NCI-H2171 (cell line): ENCODE data around the gene KRTAP2-2.
"Not testable (repeated sequence)": the region's sequence is repeated elsewhere in the genome, so short reads cannot be mapped to it uniquely, and the experiment has no call there.

Source experiments
- DNase-seq: peaks from one replicate; lab custom pipeline; 2025; lab: John Stamatoyannopoulos, UW

Gene KRTAP2-2

DNA sequence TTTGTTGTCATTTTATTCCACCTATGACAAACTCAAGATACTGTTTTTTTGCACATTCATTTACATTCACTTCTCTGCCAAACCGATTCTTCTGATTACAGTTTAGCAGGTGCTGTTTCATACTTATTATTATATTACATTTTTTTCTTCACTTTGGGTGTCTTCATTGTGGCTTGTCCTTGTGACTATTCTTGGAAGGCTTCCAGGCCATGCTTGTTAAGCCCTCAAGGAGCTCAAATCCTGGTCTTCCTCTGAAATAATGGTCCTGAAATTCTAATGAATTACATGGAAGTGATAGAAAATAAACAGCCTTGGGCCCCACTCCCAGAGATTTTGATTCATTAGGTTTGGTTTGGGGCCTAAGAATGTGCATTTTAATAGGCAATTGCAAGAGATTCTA lies 9.3 kb upstream of the KRTAP2-2 start:
- no peak for DNase-seq

DNA sequence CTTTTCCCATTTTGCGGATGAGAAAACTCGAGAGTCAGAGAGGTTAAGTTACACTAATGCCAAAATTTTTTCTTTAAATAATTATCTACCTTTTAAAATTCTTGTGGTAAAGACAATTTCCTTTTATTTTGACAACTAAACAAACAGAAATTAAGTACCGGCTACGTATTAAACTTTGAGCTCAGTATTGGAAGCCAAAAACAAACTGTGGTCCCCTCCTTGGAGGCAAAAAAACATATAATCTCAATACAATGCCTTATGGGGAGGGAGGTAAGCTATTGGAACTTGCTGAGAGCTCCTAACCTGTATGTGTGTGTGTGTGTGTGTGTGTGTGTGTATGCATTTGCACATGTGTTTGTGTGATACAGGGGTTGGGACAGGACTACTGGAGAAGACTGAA lies 8.4 kb upstream of the KRTAP2-2 start:
- no peak for DNase-seq

- no peak for DNase-seq
Measured at GRCh38 chr17:41061964-41062363, 6.9 kb upstream of the KRTAP2-2 start.

DNA sequence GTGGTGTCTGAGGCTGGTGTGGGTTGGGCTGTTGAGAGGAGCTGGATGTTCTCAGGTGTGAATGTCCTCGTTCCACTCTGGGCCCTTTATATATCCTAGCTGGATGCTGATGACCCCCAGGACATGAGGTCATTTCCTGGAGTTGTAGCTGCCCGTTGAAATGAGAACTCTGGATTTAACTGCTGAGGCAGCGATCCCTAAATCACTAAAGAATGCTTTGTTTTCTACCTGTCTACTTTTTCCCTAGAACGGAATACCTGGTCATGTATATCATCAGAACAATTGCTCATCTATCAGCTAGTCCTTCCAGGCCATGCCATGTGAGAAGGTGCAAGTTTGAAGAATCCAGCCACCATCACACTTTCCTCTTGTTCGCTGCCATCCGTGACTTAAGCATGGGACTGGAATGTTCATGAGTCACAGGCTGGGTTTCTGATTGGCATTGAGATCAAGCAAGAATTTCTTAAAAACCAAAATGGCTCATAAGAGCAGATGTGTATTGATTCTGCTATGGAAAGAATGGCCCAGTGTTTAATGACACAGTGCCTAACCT lies 5.1 kb upstream of the KRTAP2-2 start, which contains the start of gene KRTAP2-3:
Gene KRTAP2-3 (minus strand): TSS at position 63 of the 553 bp plus-strand sequence. CDS start 64 bp downstream, outside the sequence.
- DNase-seq, result no peak

GRCh38 chr17:41059276-41060051 lies 4.4 kb upstream of the KRTAP2-2 start:
- DNase-seq, result not testable (repeated sequence)

GRCh38 chr17:41058741-41059140 lies 3.7 kb upstream of the KRTAP2-2 start:
- DNase-seq, result no peak

GRCh38 chr17:41057547-41057946 lies 2.5 kb upstream of the KRTAP2-2 start:
- no peak for DNase-seq

- not testable (repeated sequence) for DNase-seq
Measured at GRCh38 chr17:41054556-41054955, 474 bp downstream of the KRTAP2-2 start.

- no peak for DNase-seq
Measured at GRCh38 chr17:41054025-41054424, 1.0 kb downstream of the KRTAP2-2 start.

DNA sequence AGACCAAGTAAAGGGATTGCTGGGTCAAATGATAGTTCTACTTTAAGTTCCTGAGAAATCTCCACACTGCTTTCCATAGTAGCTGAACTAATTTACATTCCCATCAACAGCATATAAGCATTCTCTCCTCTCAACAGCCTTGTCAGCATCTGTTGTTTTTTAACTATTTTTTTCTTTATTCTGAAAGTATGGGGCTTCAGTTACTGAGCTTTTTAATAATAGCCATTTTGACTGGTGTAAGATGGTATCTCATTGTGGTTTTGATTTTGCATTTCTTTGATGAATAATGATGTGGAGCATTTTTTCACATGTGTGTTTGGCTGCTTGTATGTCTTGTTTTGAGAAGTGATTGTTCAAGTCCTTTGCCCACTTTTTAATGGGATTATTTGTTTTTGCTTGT lies 2.5 kb downstream of the KRTAP2-2 start:
- no peak for DNase-seq

DNA sequence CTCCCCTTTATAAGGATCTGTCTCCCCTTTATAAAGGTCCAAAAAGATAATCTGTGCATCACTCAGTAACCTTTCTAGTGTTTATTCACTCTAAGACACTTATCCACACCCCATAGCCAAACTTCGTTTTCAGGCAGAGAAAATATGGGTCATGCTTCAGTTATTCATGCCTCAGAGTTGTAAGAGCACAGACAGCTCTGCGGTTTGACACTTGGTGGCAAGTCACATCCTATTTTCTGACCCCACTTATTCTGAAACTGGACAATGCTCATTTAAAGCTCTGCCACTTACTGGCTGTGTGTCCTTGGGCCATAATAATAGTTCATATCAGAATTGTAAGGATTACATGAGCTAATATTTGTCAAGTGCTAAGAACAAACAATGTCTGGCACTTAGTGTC lies 5.9 kb downstream of the KRTAP2-2 start:
- DNase-seq, result no peak

DNA sequence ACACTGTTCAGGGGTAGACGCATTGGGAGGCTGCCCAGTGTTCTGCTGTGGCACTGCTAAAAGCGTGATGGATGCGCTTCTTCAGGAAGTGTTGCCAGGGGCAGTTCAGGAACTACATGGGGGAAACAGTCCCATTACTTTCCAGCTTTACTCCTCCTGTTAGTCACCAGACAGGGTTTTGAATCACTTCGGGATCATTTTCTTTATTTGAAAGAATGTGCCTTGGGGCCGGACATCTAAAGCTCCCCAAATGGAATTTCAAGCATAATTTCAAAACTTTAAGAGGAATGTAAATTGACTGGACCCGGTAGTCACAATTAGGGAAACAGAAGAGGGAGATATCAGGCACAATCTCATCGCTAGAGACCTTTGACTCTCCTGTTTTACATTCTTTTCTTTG lies 6.6 kb downstream of the KRTAP2-2 start:
- no peak for DNase-seq

- not testable (repeated sequence) for DNase-seq
Measured at GRCh38 chr17:41046735-41047465, 8.1 kb downstream of the KRTAP2-2 start, which contains the start of gene KRTAP2-1. KRTAP2-1 (minus strand) TSS chr17:41047316; CDS start chr17:41047267, 49 bp downstream.

GRCh38 chr17:41042953-41043352 lies 12.1 kb downstream of the KRTAP2-2 start:
- no peak for DNase-seq

- not testable (repeated sequence) for DNase-seq
Measured at GRCh38 chr17:41040783-41041571, 14.1 kb downstream of the KRTAP2-2 start, which contains the start of gene KRTAP1-1. KRTAP1-1 (minus strand) TSS chr17:41041450; CDS start chr17:41041397, 53 bp downstream.

DNA sequence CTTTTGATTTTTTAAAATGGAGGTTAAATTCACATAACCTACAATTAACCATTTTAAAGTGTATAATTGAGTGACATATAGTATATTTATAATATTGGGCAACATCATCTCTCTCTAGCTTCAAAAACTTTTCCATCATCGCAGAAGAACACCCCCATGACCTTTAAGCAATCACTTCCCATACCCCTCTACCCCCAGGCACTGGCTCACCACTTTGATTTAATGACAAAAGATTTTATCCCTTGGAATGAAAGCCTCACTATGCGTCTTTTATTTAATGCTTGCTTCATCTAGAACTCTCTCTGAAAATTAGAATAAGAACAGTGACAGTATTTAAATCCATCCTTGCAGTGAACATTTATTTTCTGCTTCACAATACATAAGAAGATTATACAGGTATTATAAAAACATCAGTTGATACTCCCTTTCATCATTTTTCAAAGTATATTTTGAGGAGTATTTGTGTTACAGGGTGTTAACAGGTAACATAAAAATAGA lies 17.1 kb downstream of the KRTAP2-2 start:
- no peak for DNase-seq

GRCh38 chr17:41034346-41034935 lies 20.6 kb downstream of the KRTAP2-2 start, which contains the start of gene KRTAP1-3:
KRTAP1-3 (minus strand) TSS chr17:41034874; CDS start chr17:41034821, 53 bp downstream.
- DNase-seq, result not testable (repeated sequence)

GRCh38 chr17:41029633-41030245 lies 25.3 kb downstream of the KRTAP2-2 start, which contains the start of gene KRTAP1-4:
KRTAP1-4 (minus strand) TSS chr17:41030195; CDS start chr17:41030078, 117 bp downstream.
- DNase-seq, result no peak

- no peak for DNase-seq
Measured at GRCh38 chr17:41026715-41027471, 28.1 kb downstream of the KRTAP2-2 start, which contains the start of gene KRTAP1-5. KRTAP1-5 (minus strand) TSS chr17:41027208; CDS start chr17:41027155, 53 bp downstream.

DNA sequence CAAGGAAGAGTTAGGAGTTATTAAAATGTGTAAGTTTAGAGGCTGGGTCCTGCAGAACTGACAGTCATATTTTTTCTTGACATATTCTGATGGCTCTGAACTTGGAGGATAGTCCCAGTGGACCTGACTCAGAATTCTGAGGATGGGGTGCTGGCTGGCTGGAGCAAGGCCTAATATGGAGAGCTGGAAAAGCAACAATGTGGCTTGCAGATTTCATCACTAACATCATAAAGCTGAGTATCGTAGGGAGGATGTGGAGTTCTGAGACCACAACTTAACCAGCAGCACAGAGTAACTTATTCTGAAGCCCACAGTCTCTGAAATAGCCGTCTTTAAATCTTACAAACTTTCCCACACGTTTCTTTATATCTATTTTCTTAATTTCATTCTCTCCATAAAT lies 30.3 kb downstream of the KRTAP2-2 start:
- no peak for DNase-seq
